Measurements from ENCODE around the gene CCDC50.

CCDC50 gene

GRCh38 chr3:191444569-191444968 is 115.4 kb downstream of the CCDC50 start:
- no peaks in the 10 kb centered on the region for H3K36me3 ChIP-seq (ENCODE audit: insufficient read depth, low read length)
- H3K27me3 ChIP-seq (ENCODE audit: insufficient read depth, low read length), result peaks cover 11% of the 10 kb centered on the region; the same call in 1 of the 2 replicates
- no peaks in the 10 kb centered on the region for H3K4me1 ChIP-seq (ENCODE audit: control insufficient read depth, insufficient read depth, low read length, unreplicated experiment)
- H3K79me2 ChIP-seq (ENCODE audit: control insufficient read depth, insufficient read depth, low read length, unreplicated experiment), result no peaks in the 10 kb centered on the region
- no peak overlapping the region for H3K4me3 ChIP-seq (ENCODE audit: low read depth, low read length)
- H2AFZ ChIP-seq (ENCODE audit: low read length, unreplicated experiment), result no peak overlapping the region
- no peak overlapping the region for H3K27ac ChIP-seq (ENCODE audit: low read depth, low read length)

Data from ACC112 (cell line).